Large intestine (tissue), 3 donors: Measurements from ENCODE around the gene LMO1. TPM values are rescaled to one million over a fixed set of nuclear protein-coding genes. Genes with fewer than 3 reads are reported as not detected.

Experiments used
- DNase-seq, 2 donors: peaks; one replicate each; pipeline versions ENCODE4 v3.0.0 to v3.0.0-alpha.2; 2013
- H3K27ac ChIP-seq: one replicate; pipeline ENCODE4 v1.5.1; 2013; ENCODE audit warnings: low read length
- H3K27me3 ChIP-seq: 2 replicates; pipeline ENCODE4 v1.6.1; 2013; ENCODE audit warnings: low read length; ENCODE audit not compliant: control insufficient read depth, insufficient read depth
- H3K36me3 ChIP-seq: 2 replicates; pipeline ENCODE4 v1.6.1; 2013; ENCODE audit warnings: low read length; ENCODE audit not compliant: control insufficient read depth, insufficient read depth
- H3K4me1 ChIP-seq: one replicate; pipeline ENCODE4 v1.6.1; 2013; ENCODE audit warnings: low read length; ENCODE audit not compliant: control insufficient read depth, insufficient read depth
- H3K4me3 ChIP-seq: one replicate; pipeline ENCODE4 v1.5.1; 2013; ENCODE audit warnings: low read length
- H3K9me3 ChIP-seq: one replicate; pipeline ENCODE4 v1.6.1; 2013; ENCODE audit warnings: mild to moderate bottlenecking, low read depth, low read length, moderate library complexity; ENCODE audit not compliant: control insufficient read depth
- WGBS: methylation state at CpG from one replicate; pipeline ENCODE4 v1.1.5; 2013; ENCODE audit warnings: low lambda C conversion rate; ENCODE audit not compliant: insufficient coverage; 5-methylcytosine and 5-hydroxymethylcytosine counted together
- polyA plus RNA-seq: library from polyadenylated mRNA; unstranded; fragments of 120-200 nt; gene quantifications from one replicate; pipeline ENCODE4 v1.2.1, GENCODE V29; 2013

The LMO1 gene
- polyA plus RNA-seq, 1 donor: 0.12 TPM

DNA sequence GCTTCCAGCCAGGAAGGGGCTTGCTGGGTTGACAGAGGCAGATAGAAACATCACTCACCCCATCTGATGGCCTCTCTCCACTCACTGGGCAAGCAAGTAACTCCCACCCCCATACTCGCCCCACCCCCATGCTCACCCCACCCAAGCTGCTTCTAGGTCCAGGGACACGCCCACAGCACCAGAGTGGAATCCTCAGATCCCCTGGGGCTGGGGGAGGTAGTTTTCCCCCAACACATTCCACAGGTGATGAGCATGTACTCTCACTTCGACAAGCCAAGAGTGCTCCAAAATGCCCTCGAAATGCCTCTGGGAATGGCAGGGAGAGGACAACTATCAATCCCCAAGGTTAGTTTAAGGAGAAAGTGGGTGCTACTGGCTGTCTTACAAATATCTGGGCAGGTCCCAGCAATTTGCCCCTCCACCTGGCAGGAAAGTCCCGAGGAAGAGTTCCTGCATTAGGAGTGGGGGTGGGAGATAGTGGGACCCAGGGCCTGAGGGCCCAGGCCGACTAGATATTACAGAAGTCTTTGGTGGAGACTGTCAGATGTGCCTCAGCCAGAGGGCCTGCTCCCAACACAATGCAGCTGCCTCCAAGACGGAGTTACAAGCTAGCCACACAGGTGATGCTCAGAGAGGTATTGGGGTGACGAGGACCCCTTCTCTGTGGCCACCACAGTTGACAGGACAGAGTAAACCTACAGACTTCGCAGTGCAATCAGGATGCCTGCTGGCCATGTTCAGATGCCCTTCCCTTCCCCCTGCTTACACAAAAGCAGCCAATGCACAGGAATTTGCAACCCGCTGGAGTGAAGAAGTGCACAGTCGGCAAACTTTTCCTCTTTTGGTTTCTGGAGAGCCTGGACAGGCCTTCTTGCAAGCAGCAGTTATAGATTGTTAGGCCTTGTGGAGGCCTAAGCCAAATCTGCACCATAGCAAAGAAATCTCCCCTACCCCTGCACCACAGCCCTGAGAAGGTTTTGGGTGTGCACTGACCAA, 2.9 kb upstream of the LMO1 start:
- H3K9me3 ChIP-seq: peaks cover 7% of the 10 kb centered on the region
- H3K27me3 ChIP-seq: peaks cover 93% of the 10 kb centered on the region
- H3K4me3 ChIP-seq: no peak overlapping the region
- H3K36me3 ChIP-seq: no peaks in the 10 kb centered on the region
- no peak overlapping the region for H3K27ac ChIP-seq
- WGBS: no CpG with 5 or more reads among the region's 11 CpGs
- H3K4me1 ChIP-seq: peaks cover 7% of the 10 kb centered on the region
- no peak for DNase-seq

DNA sequence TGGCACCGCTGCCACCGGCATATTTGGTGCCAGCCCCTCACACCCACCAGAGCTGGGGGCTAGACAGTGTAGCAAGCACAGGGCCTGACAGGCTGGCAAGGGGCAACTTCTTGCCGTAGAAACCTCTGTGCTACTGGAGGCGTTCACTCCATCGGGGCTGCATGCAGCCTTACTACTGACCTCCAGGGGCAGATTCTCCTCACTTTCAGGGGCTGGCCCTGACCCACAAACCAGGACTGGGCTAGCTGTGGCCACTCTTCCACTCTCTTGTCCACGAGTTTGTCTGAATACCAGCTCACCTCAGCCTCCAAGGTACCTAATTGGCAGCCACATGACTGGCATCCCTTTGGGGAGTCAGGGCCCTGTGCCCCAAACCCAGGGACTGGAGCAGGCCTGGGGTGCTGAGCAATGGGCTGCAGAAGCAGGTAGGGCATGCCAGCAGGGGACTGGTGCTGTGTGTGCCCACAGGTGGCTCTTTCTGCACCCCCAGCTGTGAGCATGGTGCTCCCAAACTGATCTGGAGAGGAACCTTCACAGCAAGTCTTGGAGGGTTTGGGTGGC, 2.1 kb upstream of the LMO1 start:
- WGBS: no CpG with 5 or more reads among the region's 6 CpGs
- peaks cover 93% of the 10 kb centered on the region for H3K27me3 ChIP-seq
- no peak for DNase-seq
- H3K9me3 ChIP-seq: peaks cover 7% of the 10 kb centered on the region
- H3K27ac ChIP-seq: no peak overlapping the region
- H3K4me1 ChIP-seq: peaks cover 7% of the 10 kb centered on the region
- no peaks in the 10 kb centered on the region for H3K36me3 ChIP-seq
- H3K4me3 ChIP-seq: no peak overlapping the region

DNA sequence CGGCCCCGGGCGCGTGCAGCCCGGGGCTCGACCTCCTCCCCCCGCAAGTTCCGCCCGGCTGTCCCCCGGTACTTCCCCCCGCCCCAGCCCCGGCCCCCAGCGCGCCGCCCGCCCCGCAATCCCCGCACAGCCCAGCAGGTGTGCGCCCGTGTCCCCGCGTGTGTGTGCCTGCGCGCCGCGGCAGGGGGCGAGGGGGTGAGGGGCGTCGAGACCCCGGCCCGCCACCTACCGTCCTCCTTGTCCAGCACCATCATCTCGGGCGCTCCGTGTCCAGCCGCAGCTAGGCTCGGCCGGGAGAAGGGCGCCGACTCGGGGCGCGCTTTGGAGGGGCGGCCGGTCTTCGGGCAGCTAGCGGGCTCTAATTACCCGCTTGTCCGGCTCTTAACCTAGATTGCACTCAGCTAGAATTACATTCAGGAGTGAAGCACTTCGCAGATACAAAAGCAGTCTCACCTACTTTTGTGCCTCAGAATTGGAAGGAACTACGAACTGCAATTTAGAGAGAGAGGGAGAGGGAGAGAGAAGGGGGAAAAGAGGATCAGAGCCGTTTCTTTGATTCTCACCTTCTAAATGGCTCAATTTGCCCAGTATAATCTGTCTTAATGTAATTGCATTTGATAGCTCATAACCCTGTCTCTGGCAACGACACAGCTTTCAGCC, 439 bp downstream of the LMO1 start:
- Histone ChIP-seq H3K9me3 (peaks cover 7% of the 10 kb centered on the region), H3K36me3 (no peaks in the 10 kb centered on the region), H3K27me3 (peaks cover 87% of the 10 kb centered on the region), H3K4me1 (peaks cover 7% of the 10 kb centered on the region), H3K4me3 (peak overlapping the region; percentile 2), H3K27ac (no peak overlapping the region)
- no CpG with 5 or more reads among the region's 53 CpGs for WGBS
- peak in 1 of 2 donors; percentile 14 for DNase-seq

DNA sequence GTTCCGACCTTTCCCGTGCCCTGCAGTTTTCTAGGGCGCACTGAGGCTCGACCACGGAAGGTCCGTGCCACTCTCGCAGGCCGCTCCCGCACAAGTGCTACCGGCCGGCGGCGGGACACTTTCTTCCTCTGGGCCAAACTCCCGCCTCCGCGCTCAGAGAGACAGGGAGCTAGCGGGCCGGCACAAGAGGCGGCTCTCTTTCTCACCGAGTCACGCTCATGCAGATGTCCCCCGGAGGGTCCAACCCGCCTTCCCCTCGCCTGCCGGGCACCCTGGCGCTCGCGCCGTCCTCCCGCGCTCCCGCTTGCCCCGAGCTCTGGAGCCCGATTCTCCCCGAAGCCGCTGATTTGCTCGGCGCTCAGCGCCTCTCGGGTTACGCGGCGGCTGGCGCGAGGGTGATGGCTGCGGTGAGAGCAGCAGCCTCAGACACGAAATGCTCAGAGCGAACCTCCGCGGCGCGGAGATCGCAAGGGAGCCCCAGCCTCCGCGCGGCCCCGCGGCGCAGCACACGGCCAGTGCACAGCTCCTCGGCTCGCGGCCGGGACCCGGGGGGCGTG, 1.0 kb downstream of the LMO1 start:
- H3K4me3 ChIP-seq: peak overlapping the region; percentile 13
- H3K27ac ChIP-seq: no peak overlapping the region
- DNase-seq: peak; percentile 17 to 39
- WGBS: no CpG with 5 or more reads among the region's 66 CpGs
- no peaks in the 10 kb centered on the region for H3K36me3 ChIP-seq
- peaks cover 5% of the 10 kb centered on the region for H3K4me1 ChIP-seq
- peaks cover 85% of the 10 kb centered on the region for H3K27me3 ChIP-seq
- H3K9me3 ChIP-seq: peaks cover 4% of the 10 kb centered on the region

DNA sequence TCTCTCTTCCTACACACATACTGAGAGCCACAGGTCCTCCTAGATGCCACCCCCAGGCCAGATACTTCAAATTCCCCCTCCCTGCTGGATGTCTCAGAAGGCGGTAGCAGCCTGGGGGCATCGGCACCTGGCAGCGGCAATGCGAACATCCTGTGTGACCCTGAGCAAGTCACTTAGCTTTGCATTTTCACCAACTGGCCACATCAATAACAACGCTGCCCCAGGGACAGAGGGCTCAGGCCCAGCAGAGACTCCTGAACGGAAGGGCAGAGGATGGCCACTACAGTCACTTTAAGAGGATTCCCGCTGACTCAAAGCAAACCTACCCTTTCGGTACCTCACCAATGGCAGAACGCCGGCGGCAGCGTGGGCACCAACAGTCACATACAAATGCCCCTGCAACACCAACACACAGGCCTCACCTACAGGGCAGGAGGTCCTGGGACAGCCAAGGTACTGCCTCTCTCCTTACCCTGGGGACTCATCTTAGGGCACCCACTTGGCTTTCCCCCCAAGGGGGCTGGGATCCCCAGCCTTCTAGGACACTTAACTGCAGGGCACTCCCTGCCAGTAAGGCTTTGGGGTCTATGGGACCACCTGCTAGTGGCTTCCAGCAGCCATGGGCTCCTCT, 1.6 kb downstream of the LMO1 start:
- Histone ChIP-seq H3K27ac (no peak overlapping the region), H3K4me3 (peak overlapping the region; percentile 13), H3K36me3 (no peaks in the 10 kb centered on the region), H3K4me1 (peaks cover 5% of the 10 kb centered on the region), H3K9me3 (peaks cover 4% of the 10 kb centered on the region), H3K27me3 (peaks cover 80% of the 10 kb centered on the region)
- no peak for DNase-seq
- no CpG with 5 or more reads among the region's 12 CpGs for WGBS

DNA sequence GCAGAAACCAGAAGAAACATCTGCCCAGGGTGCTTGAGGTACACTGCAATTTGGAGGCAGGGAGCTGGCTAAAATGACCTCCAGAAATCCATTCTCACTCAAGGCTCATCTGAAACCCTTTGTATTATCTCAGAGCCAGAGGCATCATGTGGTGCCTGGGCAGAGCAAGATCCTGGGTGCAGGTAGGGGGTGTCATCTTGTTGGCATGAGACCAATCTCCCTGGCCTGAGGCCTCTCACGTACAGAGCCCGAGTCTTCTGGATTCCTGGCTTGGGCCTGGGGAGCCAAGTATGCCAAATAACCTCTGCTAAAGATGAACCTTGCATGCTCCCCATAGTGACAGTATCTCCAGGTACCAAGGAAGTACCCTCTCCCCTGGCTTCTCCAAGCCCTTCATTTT, 2.4 kb downstream of the LMO1 start:
- peaks cover 77% of the 10 kb centered on the region for H3K27me3 ChIP-seq
- no peak overlapping the region for H3K27ac ChIP-seq
- no peaks in the 10 kb centered on the region for H3K36me3 ChIP-seq
- WGBS: no CpG with 5 or more reads among the region's 2 CpGs
- H3K9me3 ChIP-seq: peaks cover 4% of the 10 kb centered on the region
- H3K4me1 ChIP-seq: peaks cover 5% of the 10 kb centered on the region
- no peak overlapping the region for H3K4me3 ChIP-seq
- no peak for DNase-seq

DNA sequence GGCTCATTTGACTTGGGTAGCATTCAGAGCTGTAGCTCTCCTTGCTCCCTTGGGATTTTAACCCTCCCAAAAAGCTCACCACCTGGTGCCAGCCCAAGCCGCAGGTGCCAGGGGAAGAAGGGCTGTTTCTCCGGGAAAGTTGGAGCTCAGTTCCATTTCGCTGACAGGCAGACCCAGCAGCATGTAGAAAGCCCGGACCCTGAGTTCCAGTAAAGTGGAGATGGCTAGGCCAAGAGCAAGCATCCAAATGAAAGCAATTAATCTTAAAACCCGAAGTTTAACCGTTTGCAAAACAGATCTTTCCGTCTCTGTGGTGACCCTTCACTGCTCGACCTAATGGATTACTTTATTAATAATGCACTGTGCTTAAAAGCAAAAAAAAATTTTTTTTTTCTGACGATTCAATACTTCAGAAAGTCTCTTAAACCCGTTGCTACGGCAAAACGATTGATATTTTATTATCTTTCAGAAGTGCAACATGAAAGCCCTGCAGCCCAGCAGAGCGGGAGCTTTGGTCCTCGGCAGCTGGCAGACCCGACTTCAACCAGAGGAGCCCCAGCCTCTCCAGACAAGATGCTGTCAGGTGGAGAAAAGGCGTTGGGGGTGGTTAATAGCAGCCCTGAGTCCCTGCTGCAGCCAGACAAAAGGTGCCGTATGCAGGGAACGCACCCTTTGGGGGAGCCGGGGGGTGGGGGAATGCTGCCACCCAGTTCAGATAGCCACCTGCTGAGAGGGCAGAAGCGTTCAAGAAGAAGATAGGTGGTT, 3.3 kb downstream of the LMO1 start:
- Histone ChIP-seq H3K4me3 (no peak overlapping the region), H3K36me3 (no peaks in the 10 kb centered on the region), H3K27me3 (peaks cover 68% of the 10 kb centered on the region), H3K4me1 (peaks cover 5% of the 10 kb centered on the region), H3K27ac (no peak overlapping the region), H3K9me3 (peaks cover 4% of the 10 kb centered on the region)
- WGBS: 81% methylated on average over 3 of the region's 20 CpGs
- DNase-seq: no peak

DNA sequence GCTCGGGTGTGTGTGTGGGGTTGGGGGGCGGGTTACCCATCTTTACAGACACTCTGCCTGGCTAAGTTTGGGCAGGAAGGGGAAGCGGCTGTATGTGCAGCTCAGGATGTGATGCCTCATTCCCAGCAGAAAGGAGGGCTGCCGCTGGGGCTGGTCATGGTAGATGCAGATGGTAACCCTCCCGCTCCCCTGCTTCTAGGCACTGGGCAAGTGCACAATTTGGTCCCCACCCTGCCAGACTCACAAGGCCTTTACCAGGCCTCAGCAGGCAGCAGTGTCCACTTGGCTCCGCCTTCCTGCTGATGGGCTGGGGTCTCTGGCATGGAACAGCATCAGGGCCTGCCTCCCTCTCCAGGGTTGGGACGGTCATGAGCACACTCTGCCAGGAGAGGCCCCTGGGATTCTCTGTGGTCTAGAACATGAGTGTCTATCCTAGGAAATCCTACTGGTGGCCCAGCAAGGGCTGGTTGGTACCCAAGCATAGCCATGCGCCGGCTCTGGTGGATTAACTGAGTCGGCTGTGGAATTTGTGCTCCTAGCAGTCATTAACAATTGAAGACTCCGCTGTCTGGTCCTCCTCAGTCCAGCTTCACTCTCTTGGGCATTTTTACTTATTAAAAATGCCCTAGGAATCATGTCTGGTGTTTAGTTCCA, 4.2 kb downstream of the LMO1 start:
- H3K36me3 ChIP-seq: no peaks in the 10 kb centered on the region
- peaks cover 60% of the 10 kb centered on the region for H3K27me3 ChIP-seq
- H3K27ac ChIP-seq: no peak overlapping the region
- H3K9me3 ChIP-seq: peaks cover 4% of the 10 kb centered on the region
- no peak for DNase-seq
- no CpG with 5 or more reads among the region's 11 CpGs for WGBS
- H3K4me3 ChIP-seq: no peak overlapping the region
- H3K4me1 ChIP-seq: peaks cover 5% of the 10 kb centered on the region

DNA sequence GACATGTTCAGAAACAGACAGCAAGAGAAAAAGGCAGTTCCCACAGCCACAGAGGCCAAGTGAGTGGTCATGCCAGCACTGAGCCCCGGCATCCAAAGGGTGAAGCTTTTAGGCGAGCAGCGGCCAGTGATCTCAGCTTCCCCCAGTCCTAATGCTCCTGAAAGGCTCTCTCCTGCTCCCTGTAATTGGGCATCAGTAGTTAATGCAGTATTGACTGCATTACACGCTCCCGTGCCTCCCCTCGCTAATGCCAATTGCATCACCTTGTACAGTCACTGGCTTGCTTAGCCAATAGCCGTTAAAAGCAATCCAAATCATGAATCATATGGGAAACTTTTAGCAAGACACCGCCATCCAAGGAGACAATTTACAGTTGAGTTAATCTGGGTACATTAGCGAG, 4.9 kb downstream of the LMO1 start:
- Histone ChIP-seq H3K4me3 (no peak overlapping the region), H3K36me3 (no peaks in the 10 kb centered on the region), H3K27ac (no peak overlapping the region), H3K27me3 (peaks cover 55% of the 10 kb centered on the region), H3K9me3 (peaks cover 4% of the 10 kb centered on the region), H3K4me1 (peaks cover 5% of the 10 kb centered on the region)
- no CpG with 5 or more reads among the region's 9 CpGs for WGBS
- DNase-seq: no peak
